Measurements from ENCODE around the gene SH2D4B.
A peak's percentile ranks its signal among the peaks of the same experiment; 100 is the strongest.

The SH2D4B gene

GRCh38 chr10:80537736-80538480 lies at the start of gene SH2D4B:
Gene SH2D4B, plus strand, starts transcription at chr10:80537902. Its CDS starts 430 bp downstream, at chr10:80538332.
- DNase-seq (ENCODE audit: low spot score) = no peak

- DNase-seq (ENCODE audit: low spot score) = no peak
Observed at GRCh38 chr10:80488539-80489066, 49.1 kb upstream of the SH2D4B start.

- DNase-seq (ENCODE audit: low spot score) = no peak
Observed at GRCh38 chr10:80489371-80490112, 48.2 kb upstream of the SH2D4B start.

- DNase-seq (ENCODE audit: low spot score) = no peak
Observed at GRCh38 chr10:80491251-80492102, 46.2 kb upstream of the SH2D4B start.

GRCh38 chr10:80492848-80493521 lies 44.7 kb upstream of the SH2D4B start:
- no peak for DNase-seq (ENCODE audit: low spot score)

GRCh38 chr10:80493522-80494051 lies 44.1 kb upstream of the SH2D4B start:
- peak; percentile 50 for DNase-seq (ENCODE audit: low spot score)

- DNase-seq (ENCODE audit: low spot score) = no peak
Observed at GRCh38 chr10:80496555-80497172, 41.0 kb upstream of the SH2D4B start.

GRCh38 chr10:80497187-80498077 lies 40.3 kb upstream of the SH2D4B start:
- no peak for DNase-seq (ENCODE audit: low spot score)

GRCh38 chr10:80498078-80498832 lies 39.4 kb upstream of the SH2D4B start:
- DNase-seq (ENCODE audit: low spot score) = no peak

- DNase-seq (ENCODE audit: low spot score) = peak; percentile 95
Observed at GRCh38 chr10:80498833-80499741, 38.6 kb upstream of the SH2D4B start.

- no peak for DNase-seq (ENCODE audit: low spot score)
Observed at GRCh38 chr10:80500572-80501380, 36.9 kb upstream of the SH2D4B start.

- DNase-seq (ENCODE audit: low spot score) = no peak
Observed at GRCh38 chr10:80501381-80501912, 36.3 kb upstream of the SH2D4B start.

GRCh38 chr10:80501913-80502521 lies 35.7 kb upstream of the SH2D4B start:
- no peak for DNase-seq (ENCODE audit: low spot score)

- DNase-seq (ENCODE audit: low spot score) = no peak
Observed at GRCh38 chr10:80502621-80503583, 34.8 kb upstream of the SH2D4B start.

GRCh38 chr10:80503584-80504157 lies 34.0 kb upstream of the SH2D4B start:
- DNase-seq (ENCODE audit: low spot score) = no peak

Measured in GM03348 (cell line).